HepG2 (cell line): ENCODE data around the gene PDGFB. TPM values are rescaled to one million over a fixed set of nuclear protein-coding genes. Genes with fewer than 3 reads are reported as not detected.

Experiments
- ARHGAP35 ChIP-seq: sonication (generic); formaldehyde crosslinking; IDR thresholded peaks from 2 replicates; pipeline ENCODE4 v1.9.0; 2022; ENCODE audit warnings: mild to moderate bottlenecking, inconsistent platforms, moderate library complexity, missing genetic modification reagents, borderline replicate concordance
- BRD4 ChIP-seq: sonication (generic); formaldehyde crosslinking; IDR thresholded peaks from 2 replicates; pipeline ENCODE4 v1.4.0; 2020; ENCODE audit warnings: missing genetic modification reagents
- CCDC6 ChIP-seq: sonication (generic); formaldehyde crosslinking; IDR thresholded peaks from 2 replicates; pipeline ENCODE4 v1.8.1; 2022; ENCODE audit warnings: mild to moderate bottlenecking, missing genetic modification reagents, moderate library complexity
- CHD4 ChIP-seq: fragments of 200-600 bp; sonication (generic); IDR thresholded peaks from 2 replicates; pipeline ENCODE4 v1.7.0; 2017; ENCODE audit warnings: mild to moderate bottlenecking, low read length, borderline replicate concordance
- CREBL2 ChIP-seq: sonication (generic); formaldehyde crosslinking; IDR thresholded peaks from 2 replicates; pipeline ENCODE4 v1.8.1; 2023; ENCODE audit warnings: missing genetic modification reagents, mild to moderate bottlenecking, borderline replicate concordance
- CSRNP1 ChIP-seq: sonication (generic); formaldehyde crosslinking; IDR thresholded peaks from 2 replicates; pipeline ENCODE4 v1.8.1; 2023; ENCODE audit warnings: mild to moderate bottlenecking, missing genetic modification reagents
- GLMP ChIP-seq: sonication (generic); formaldehyde crosslinking; IDR thresholded peaks from 2 replicates; pipeline ENCODE4 v1.9.0; 2021; ENCODE audit warnings: missing genetic modification reagents, mild to moderate bottlenecking, borderline replicate concordance
- HOXD1 ChIP-seq: sonication (generic); formaldehyde crosslinking; IDR thresholded peaks from 2 replicates; pipeline ENCODE4 v1.5.0; 2020; ENCODE audit warnings: missing genetic modification reagents
- KLF12 ChIP-seq: sonication (generic); formaldehyde crosslinking; IDR thresholded peaks from 2 replicates; pipeline ENCODE4 v1.4.0; 2020; ENCODE audit warnings: missing genetic modification reagents, borderline replicate concordance
- NRL ChIP-seq: sonication (generic); formaldehyde crosslinking; IDR thresholded peaks from 2 replicates; pipeline ENCODE4 v1.5.0; 2020; ENCODE audit warnings: missing genetic modification reagents, mild to moderate bottlenecking, moderate library complexity, borderline replicate concordance
- PITX1 ChIP-seq: sonication (generic); formaldehyde crosslinking; IDR thresholded peaks from 2 replicates; pipeline ENCODE4 v1.5.1; 2020; ENCODE audit warnings: mild to moderate bottlenecking, missing genetic modification reagents
- SAP130 ChIP-seq: IDR thresholded peaks from 2 replicates; pipeline ENCODE4 v1.6.1; 2016; ENCODE audit warnings: low read depth
- SMAD9 ChIP-seq: sonication (generic); formaldehyde crosslinking; IDR thresholded peaks from 2 replicates; pipeline ENCODE4 v1.5.1; 2020; ENCODE audit warnings: mild to moderate bottlenecking, missing genetic modification reagents
- SMARCE1 ChIP-seq: fragments of 450-650 bp; IDR thresholded peaks from 2 replicates; pipeline ENCODE4 v1.6.1; 2017; ENCODE audit warnings: borderline replicate concordance
- SOX6 ChIP-seq, 2 experiments: fragments of 450-650 bp in 1 of 2; sonication (generic) in 1 of 2; formaldehyde crosslinking in 1 of 2; IDR thresholded peaks; 2 replicates each; pipeline versions ENCODE4 v1.4.0 to v1.6.1; 2017 to 2020; ENCODE audit warnings: antibody characterized with exemption in 1 of 2, mild to moderate bottlenecking in 1 of 2, missing genetic modification reagents in 1 of 2
- TCF7 ChIP-seq: sonication (generic); IDR thresholded peaks from 2 replicates; pipeline ENCODE4 v1.6.1; 2016; ENCODE audit warnings: antibody characterized with exemption, low read depth
- TP53 ChIP-seq: sonication (generic); formaldehyde crosslinking; conservative IDR thresholded peaks from 2 replicates; pipeline ENCODE4 v1.4.0; 2020; ENCODE audit warnings: missing genetic modification reagents
- ZBTB20 ChIP-seq: sonication (generic); formaldehyde crosslinking; IDR thresholded peaks from 2 replicates; pipeline ENCODE4 v1.8.1; 2023; ENCODE audit warnings: missing genetic modification reagents, low read depth, mild to moderate bottlenecking, borderline replicate concordance
- ZC3H13 ChIP-seq: sonication (generic); formaldehyde crosslinking; IDR thresholded peaks from 2 replicates; pipeline ENCODE4 v1.8.1; 2023; ENCODE audit warnings: mild to moderate bottlenecking, missing genetic modification reagents, moderate library complexity
- ZFP82 ChIP-seq: sonication (generic); formaldehyde crosslinking; IDR thresholded peaks from 2 replicates; pipeline ENCODE4 v1.5.1; 2020; ENCODE audit warnings: mild to moderate bottlenecking, missing genetic modification reagents, borderline replicate concordance
- ZNF10 ChIP-seq: sonication (generic); formaldehyde crosslinking; IDR thresholded peaks from 2 replicates; pipeline ENCODE4 v1.4.0; 2020; ENCODE audit warnings: mild to moderate bottlenecking, low read depth, missing genetic modification reagents, borderline replicate concordance
- ZNF136 ChIP-seq: sonication (generic); formaldehyde crosslinking; IDR thresholded peaks from 2 replicates; pipeline ENCODE4 v1.8.1; 2022; ENCODE audit warnings: low read depth, mild to moderate bottlenecking, moderate library complexity, missing genetic modification reagents
- ZNF329 ChIP-seq: sonication (generic); formaldehyde crosslinking; IDR thresholded peaks from 2 replicates; pipeline ENCODE4 v1.9.0; 2021; ENCODE audit warnings: low read depth, mild to moderate bottlenecking, missing genetic modification reagents
- ZNF547 ChIP-seq: sonication (generic); formaldehyde crosslinking; IDR thresholded peaks from 2 replicates; pipeline ENCODE4 v1.5.1; 2020; ENCODE audit warnings: mild to moderate bottlenecking, missing genetic modification reagents
- ZNF556 ChIP-seq: sonication (generic); formaldehyde crosslinking; IDR thresholded peaks from 2 replicates; pipeline ENCODE4 v1.4.0; 2020; ENCODE audit warnings: mild to moderate bottlenecking, missing genetic modification reagents, borderline replicate concordance
- ZNF709 ChIP-seq: sonication (generic); formaldehyde crosslinking; IDR thresholded peaks from 2 replicates; pipeline ENCODE4 v1.5.0; 2020; ENCODE audit warnings: mild to moderate bottlenecking, missing genetic modification reagents
- ZNF776 ChIP-seq: sonication (generic); formaldehyde crosslinking; IDR thresholded peaks from 2 replicates; pipeline ENCODE4 v1.4.0; 2020; ENCODE audit warnings: mild to moderate bottlenecking, missing genetic modification reagents
- polyA plus RNA-seq, 8 experiments: library from polyadenylated mRNA; depleted of rRNA in 3 of 8; stranded (reverse) in 7 of 8; unstranded in 1 of 8; fragments of >200 nt; fragmentation: Illumina TruSeq in 4 of 8; extraction: Trizol in 4 of 8; gene quantifications; 2 replicates each; pipeline versions ENCODE4 v1.2.1 to v1.2.3, GENCODE V29; 2011 to 2016; ENCODE audit warnings: low read depth in 4 of 8, missing spikeins in 1 of 8, mixed read lengths in 1 of 8; ENCODE audit not compliant: insufficient read depth in 1 of 8
- total RNA-seq, 5 experiments: library from RNA; depleted of rRNA; stranded (reverse); fragments of >200 nt; fragmentation: Illumina TruSeq; extraction: Trizol; gene quantifications; 2 replicates each; pipeline ENCODE4 v1.2.3, GENCODE V29; 2016; ENCODE audit warnings: low read depth in 1 of 5

PDGFB gene
- total and polyA plus RNA-seq, 2 of the 13 experiments (the other 11 are each of a cell fraction or from before 2014, with no cell fraction given), result 1.4 to 10.1 TPM

DNA sequence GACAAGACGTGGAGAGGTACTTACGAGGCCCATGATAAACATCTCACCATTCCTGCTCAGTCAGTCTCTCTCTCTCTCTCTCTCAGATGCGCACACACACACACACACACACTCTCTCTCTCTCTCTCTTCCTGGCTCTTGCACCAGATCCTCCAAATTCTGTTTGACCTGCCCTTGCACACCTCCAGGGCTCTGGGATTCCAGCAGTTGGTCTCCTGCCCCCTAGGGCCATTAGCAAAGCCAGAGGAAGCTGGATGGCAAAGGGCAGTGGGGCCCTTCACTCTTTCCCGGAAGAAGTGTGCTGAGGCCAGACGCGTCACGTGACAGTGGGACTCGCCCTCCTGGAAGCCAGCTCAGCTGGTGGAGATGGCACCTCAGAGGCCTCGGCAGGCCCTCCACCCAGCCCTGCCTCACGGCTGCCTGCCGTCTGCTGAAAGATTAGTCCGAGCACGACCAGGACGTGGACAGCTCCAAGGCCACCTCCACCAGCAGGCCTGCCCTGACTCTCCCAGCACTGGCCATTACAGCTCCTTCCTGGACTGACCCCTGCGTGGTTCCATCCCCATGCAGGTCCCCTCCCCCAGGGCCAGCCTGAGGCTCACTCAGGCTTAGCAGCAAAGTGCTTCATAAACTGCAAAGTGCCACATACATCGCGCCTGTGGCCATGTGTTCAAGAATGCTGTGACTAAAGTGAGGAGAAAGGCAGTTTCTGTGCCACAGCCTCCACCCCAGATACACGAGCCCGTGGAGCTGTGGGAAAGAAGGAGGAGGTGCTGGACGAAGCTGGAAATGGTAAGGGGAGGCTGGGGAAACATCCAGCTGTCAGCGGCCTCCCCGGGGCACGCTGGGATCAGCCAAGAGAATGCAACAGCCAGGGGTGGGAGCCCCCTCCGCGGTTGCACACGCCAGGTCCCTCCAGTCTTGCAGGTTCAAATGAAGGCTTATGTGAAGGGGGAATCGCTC, 3.7 kb downstream of the PDGFB start (continued):
- TF ChIP-seq CCDC6 (CRISPR knock-in tag) (peak; percentile 66; the same call in 1 of the 2 replicates), ZNF776 (no peak), CREBL2 (CRISPR knock-in tag) (no peak; the same call in 1 of the 2 replicates), TCF7 (0 out of 2 replicates have a peak, but pooled peaks have one; percentile 8), PITX1 (CRISPR knock-in tag) (peak; percentile 61), SMAD9 (no peak; the same call in 1 of the 2 replicates), GLMP (CRISPR knock-in tag) (no peak), ZNF136 (peak; percentile 70; the same call in 1 of the 2 replicates), TP53 (CRISPR knock-in tag) (no peak), ZNF329 (CRISPR knock-in tag) (peak; percentile 73), CHD4 (0 out of 2 replicates have a peak, but pooled peaks have one; percentile 45), ZNF556 (peak; percentile 42; the same call in 1 of the 2 replicates), ZNF547 (CRISPR knock-in tag) (peak; percentile 41; the same call in 1 of the 2 replicates), ZNF709 (CRISPR knock-in tag) (peak; percentile 88), SOX6 (IDR thresholded peaks at IDR 0.05) (no peak), SOX6 (CRISPR knock-in tag; IDR thresholded peaks at IDR 0.05) (peak; percentile 86), ZFP82 (CRISPR knock-in tag) (no peak), ZBTB20 (CRISPR knock-in tag) (0 out of 2 replicates have a peak, but pooled peaks have one; percentile 38), SAP130 (CRISPR knock-in tag) (peak; percentile 90), NRL (CRISPR knock-in tag) (no peak), CSRNP1 (0 out of 2 replicates have a peak, but pooled peaks have one; percentile 34), ARHGAP35 (CRISPR knock-in tag) (0 out of 2 replicates have a peak, but pooled peaks have one; percentile 45), ZC3H13 (CRISPR knock-in tag) (no peak; the same call in 1 of the 2 replicates), SMARCE1 (no peak), ZNF10 (no peak), BRD4 (CRISPR knock-in tag) (peak; percentile 62; the same call in 1 of the 2 replicates), KLF12 (CRISPR knock-in tag) (no peak), HOXD1 (CRISPR knock-in tag) (no peak)
